GM12872 (cell line): ENCODE measurements around the gene DMD.

ENCODE experiments used
- CTCF ChIP-seq: IDR thresholded peaks from 3 replicates; pipeline ENCODE4 v1.5.1; 2011; ENCODE audit warnings: low read depth, mild to moderate bottlenecking, low read length, moderate library complexity; ENCODE audit not compliant: insufficient read depth

DMD gene

GRCh38 chrX:31127716-31128115, 2083.6 kb downstream of the DMD start:
- no peak for TF ChIP-seq CTCF

GRCh38 chrX:31126205-31126604, 2085.1 kb downstream of the DMD start:
- TF ChIP-seq CTCF = no peak

GRCh38 chrX:31124536-31124935, 2086.8 kb downstream of the DMD start:
- TF ChIP-seq CTCF = no peak

GRCh38 chrX:31123335-31123734, 2088.0 kb downstream of the DMD start:
- TF ChIP-seq CTCF = no peak

GRCh38 chrX:31117266-31117665, 2094.1 kb downstream of the DMD start:
- no peak for TF ChIP-seq CTCF

- TF ChIP-seq CTCF = no peak
Measured at GRCh38 chrX:31115398-31115797, 2096.0 kb downstream of the DMD start.

- TF ChIP-seq CTCF = no peak
Measured at GRCh38 chrX:31114858-31115257, 2096.5 kb downstream of the DMD start.
